Measurements from ENCODE around the gene IP6K3.

IP6K3 gene

GRCh38 chr6:33759887-33760629, 13.4 kb upstream of the IP6K3 start:
- no peak for DNase-seq (ENCODE audit: low spot score)

GRCh38 chr6:33758815-33759216, 12.1 kb upstream of the IP6K3 start:
- DNase-seq (ENCODE audit: low spot score): no peak

DNA sequence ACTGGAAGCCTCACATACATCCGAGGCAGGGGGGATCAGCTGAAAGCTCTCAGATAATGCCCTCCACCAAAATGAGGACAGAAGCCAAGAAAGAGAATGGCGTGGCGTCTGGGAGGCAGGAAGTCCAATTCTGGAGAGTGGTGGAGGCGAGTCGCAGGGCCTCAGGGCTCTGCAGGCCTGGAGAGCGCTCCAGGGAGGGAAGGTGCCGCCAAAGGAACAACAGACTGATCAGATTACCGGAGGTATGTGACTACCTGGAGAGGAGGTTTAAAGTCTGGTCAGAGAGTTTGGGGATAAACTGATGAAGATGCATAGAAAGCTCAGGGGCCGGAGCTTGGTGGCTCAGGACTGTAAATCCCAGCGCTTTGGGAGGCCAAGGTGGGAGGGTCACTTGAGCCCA, 11.2 kb upstream of the IP6K3 start:
- no peak for DNase-seq (ENCODE audit: low spot score)

DNA sequence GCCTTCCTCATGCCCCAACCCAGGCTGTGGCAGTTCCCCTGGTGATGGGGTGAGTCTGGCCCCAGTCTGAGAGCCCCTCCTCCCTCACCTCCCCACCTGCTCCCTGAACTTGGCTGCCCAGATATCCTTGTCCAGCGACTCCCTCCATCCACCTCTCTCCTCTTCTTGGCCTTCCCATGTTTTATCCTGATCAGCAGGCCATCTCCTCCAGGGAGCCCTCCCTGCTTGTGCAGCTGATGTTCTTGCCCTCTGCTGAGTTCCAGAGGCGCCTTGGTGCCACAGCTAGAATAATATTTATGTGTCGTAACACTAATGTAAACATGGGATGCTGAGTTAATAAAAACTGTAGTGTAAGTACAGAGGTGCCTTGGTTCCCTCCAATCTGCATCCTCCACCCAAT, 10.4 kb upstream of the IP6K3 start:
- no peak for DNase-seq (ENCODE audit: low spot score)

DNA sequence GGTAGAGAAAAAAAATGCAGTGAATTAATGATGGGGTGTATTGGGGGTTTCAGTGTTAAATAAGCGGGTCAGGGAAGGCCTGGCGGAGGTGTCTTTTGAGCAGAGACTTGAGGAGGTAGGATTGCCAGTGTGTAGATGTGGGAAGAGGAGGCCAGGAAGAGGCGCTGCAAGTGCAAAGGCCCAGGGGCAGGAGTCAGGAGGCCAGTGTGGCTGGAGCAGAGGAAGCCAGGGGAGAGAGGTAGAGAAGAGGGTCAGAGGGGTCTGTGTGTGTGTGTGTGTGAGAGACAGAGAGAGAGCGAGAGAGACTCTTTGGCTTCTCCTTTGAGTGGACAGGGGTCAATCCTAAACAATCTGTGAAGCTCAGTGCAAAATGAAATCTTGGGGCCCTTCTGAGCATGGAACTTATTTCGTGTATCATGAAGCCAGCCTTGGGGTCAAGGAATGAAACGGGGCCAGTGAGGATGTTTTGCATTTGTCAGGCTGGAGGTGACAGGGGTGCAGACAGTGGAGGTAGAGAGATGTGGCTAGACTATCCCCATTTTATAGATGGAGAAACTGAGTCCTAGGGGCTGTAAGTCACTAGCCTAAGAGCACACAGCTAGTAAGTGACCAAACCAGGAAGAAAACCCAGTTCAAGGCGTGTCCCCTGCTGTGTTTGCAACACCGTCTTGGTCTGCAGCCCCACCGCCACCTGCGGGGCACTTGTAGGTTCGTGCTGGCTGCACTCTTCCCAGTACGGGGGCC, 9.7 kb upstream of the IP6K3 start:
- no peak for DNase-seq (ENCODE audit: low spot score)

DNA sequence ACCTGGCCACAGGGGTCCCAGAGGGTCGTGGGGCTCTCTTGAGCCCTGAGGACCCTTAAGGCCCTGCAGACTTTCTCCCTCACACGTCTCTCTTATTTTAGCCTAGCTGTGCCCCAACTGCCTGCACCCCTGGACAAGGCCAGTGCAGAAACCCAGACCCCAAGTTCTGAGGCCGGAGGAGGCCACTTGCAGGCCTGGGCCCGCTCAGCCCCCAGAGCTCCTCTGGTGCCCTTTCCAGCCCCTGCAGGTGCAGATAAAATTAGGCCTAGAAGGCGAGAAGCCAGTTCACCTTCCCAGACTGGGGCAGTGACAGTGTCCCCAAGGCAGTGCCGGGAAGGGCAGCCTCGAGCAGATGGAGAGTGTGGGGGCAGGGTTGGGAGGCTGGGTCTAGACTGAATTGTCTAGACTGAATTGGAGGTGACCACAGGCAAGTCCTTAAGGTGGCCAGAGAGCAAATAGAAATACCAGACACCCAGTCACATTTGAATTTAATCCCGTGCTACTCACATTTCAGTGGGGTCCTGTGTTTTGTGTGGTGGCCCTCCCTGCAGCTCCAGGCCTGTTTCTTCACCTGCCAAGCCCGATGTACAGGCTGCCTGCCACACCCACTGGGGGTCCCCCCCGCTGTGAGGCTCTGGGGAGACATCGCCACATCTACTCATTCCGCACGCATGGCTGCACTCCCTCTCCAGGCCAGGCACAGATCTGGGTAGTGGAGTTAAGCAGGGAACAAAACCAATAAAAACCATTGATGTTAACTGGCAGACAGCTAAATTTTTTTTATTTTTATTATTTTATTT, 8.6 kb upstream of the IP6K3 start:
- DNase-seq (ENCODE audit: low spot score): no peak

DNA sequence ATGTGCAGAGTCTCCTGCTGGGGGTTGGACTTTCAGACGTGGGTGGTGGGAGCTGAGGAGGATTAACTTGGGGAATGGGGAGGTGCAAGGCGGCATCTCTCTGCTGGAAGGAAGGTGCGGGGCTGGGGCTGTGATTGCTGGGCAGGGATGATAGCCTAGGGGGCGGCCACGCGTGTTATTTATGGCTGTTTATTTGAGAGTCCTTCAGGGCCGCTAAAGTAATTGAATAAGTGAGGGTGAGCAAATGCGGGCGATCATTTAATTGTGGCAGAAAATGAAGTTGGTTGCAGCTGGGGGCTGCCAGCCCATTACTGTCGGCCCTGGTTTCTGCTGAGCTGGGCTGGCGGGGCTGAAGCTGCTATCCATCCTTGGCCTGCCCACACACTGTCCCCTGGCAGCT, 7.5 kb upstream of the IP6K3 start:
- no peak for DNase-seq (ENCODE audit: low spot score)

- no peak for DNase-seq (ENCODE audit: low spot score)
Observed at GRCh38 chr6:33752646-33753015, 5.9 kb upstream of the IP6K3 start.

- no peak for DNase-seq (ENCODE audit: low spot score)
Observed at GRCh38 chr6:33751771-33752645, 5.3 kb upstream of the IP6K3 start.

GRCh38 chr6:33750244-33750991, 3.7 kb upstream of the IP6K3 start:
- no peak for DNase-seq (ENCODE audit: low spot score)

DNA sequence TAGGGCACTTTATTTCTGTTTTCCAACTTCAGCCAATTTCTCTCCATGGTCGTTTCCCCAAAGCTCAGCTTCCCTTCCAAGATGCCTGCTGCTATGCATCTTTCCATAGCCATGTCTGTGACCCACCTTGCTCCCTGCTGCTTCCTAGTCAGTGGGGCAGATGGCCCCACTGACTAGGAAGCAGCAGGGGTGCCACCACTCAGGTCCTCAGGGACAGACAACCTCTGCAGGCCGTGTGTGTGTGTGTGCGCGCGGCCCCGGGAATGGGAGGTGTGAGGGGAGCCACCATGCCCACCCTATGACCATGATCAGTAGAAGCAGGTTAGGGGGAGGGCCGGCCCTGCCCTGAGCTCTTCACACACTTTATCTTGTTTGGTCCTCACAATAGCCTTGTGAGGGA, 2.7 kb upstream of the IP6K3 start:
- DNase-seq (ENCODE audit: low spot score): no peak

DNA sequence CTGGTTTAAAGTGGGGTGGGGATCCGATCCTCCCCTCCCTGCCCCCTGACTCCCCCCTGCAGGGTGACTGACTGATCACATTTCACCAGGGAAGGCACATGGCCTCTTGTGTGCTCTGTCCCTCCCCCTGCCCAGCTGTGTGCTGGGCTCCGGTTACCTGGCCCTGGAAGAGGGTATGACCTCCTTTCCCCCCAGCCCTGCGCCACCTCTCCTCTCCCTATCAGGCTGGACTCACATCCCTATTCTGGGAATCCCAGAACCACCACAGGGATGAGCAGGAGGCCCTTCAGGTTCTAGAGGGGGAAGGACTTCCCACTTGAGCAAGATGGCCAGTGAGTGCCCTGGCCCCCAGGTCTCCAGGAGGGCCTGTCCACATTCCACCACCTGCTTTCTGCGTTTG, 2.1 kb upstream of the IP6K3 start:
- no peak for DNase-seq (ENCODE audit: low spot score)

DNA sequence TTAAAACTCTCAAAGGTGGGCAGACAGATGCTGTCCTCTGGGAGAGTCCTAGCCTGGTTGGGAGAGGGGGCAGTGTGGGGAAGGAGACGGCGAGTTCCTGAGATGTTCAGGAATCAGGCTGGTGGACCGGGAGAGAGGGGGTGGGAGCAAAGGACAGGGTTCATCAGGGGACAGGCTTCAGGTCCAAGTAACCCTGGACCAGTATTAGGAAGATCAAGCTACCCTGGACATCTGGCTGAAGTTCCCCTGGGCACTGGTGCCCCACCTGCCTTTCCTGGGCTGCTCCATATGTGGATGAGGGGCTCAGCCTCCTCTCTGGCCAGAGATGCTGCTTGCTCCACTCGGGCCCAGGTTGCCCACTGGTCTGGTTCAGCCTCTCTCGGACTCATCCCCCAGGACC, 1.1 kb upstream of the IP6K3 start:
- DNase-seq (ENCODE audit: low spot score): no peak

DNA sequence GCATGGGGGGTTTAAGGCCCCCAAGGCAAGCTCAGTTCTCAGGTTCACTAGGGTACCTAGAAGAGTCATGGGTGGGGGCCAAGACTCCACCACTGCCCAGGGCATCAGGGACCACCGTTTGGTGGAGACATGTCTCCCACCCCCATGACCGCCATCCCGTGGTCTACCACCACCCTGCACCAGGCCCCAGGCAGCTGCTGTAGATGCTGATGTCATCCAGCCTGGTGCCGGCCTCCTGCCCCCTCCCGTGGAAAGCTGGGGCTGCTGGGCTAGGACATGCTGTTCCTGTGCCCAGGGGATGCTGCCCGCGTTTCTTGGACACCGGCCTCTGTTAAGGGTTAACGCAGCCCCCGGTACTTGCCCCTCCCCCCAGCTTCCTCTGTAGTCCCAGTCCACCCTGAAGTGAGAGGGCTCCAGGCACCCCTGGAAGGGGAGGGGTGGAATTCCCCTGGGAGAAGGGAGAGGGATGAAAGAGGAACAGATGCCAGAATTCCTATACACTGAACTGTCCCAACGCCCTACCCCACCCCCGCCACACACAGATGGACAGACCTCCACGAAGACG, 587 bp downstream of the IP6K3 start:
- peak; percentile 79 for DNase-seq (ENCODE audit: low spot score)

DNA sequence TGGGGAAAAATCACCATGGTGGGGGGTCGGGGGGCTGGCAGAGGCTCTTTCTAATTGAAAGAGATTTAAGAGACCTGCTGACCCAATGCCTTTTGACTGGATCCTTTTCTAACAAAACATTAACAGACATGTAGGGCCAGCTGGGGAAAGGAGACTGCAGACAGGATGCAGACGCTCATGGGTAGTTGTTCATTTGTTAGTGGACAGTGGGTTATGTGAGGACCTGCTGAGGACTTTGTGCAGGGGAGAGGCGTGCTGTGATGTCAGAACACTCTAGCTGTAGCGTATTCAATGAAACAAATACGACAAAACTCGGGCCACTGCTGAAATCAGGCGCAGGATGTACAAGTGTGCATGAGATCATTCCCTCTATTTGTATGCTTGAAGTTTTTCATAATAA, 1.2 kb downstream of the IP6K3 start:
- no peak for DNase-seq (ENCODE audit: low spot score)

- no peak for DNase-seq (ENCODE audit: low spot score)
Observed at GRCh38 chr6:33744895-33745546, 1.7 kb downstream of the IP6K3 start.

- DNase-seq (ENCODE audit: low spot score): peak; percentile 86
Observed at GRCh38 chr6:33744001-33744848, 2.5 kb downstream of the IP6K3 start.

DNA sequence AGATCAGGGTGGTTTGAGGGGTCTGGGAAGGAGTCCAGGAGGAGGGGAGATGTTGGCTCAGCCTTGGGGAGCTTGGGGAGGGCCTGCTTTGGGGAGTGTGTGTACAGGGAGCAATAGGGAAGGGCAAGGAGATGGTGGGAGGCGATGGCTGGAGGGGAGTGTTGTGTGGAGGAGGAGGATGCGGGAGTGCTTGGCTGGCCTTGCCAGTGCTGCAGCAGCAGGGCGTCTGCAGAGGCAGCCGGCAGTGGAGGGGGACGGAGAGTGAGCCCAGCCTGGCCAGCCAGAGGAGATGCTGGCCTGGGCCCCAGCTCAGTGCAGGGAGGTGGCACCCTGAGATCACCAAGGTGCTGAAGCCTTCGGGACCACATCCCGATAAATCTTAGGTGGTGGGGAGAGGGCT, 3.9 kb downstream of the IP6K3 start:
- DNase-seq (ENCODE audit: low spot score): no peak

GRCh38 chr6:33742092-33742491, 4.6 kb downstream of the IP6K3 start:
- DNase-seq (ENCODE audit: low spot score): no peak
